Activated T-helper 1 cell treated with anti-CD3 and anti-CD28 coated beads, Interleukin-12 subunit alpha, Interleukin-12 subunit beta, Interleukin-2, Interleukin-4 antibody, amounts not matched to agents 30 ng/mL and 10 ng/mL and 1 ng/mL, durations not matched to agents 14 hours and 24 hours and 36 hours (primary cell): Measurements from ENCODE around the gene AP1G1. TPM values are rescaled to one million over a fixed set of nuclear protein-coding genes. Genes with fewer than 3 reads are reported as not detected.
"Not testable (repeated sequence)": the region's sequence is repeated elsewhere in the genome, so short reads cannot be mapped to it uniquely, and the experiment has no call there.

Source experiments
- DNase-seq: peaks from one replicate; pipeline ENCODE4 v3.0.0; 2021; ENCODE audit warnings: low spot score
- H3K27ac Mint-ChIP-seq: one replicate; pipeline ENCODE4 v1.8.0; 2021; ENCODE audit warnings: mild to moderate bottlenecking, mixed read lengths
- H3K27me3 Mint-ChIP-seq: one replicate; pipeline ENCODE4 v1.8.0; 2022; ENCODE audit warnings: mild to moderate bottlenecking, moderate library complexity, mixed read lengths; ENCODE audit not compliant: insufficient read depth
- H3K36me3 Mint-ChIP-seq: one replicate; pipeline ENCODE4 v1.8.0; 2021; ENCODE audit warnings: low read depth, mixed read lengths
- H3K4me1 Mint-ChIP-seq: one replicate; pipeline ENCODE4 v1.8.0; 2021; ENCODE audit warnings: low read depth, mixed read lengths
- H3K4me3 Mint-ChIP-seq: one replicate; pipeline ENCODE4 v1.8.0; 2021; ENCODE audit warnings: mild to moderate bottlenecking, moderate library complexity, mixed read lengths
- H3K9me3 Mint-ChIP-seq: one replicate; pipeline ENCODE4 v1.8.0; 2021; ENCODE audit warnings: mixed read lengths
- intact Hi-C: fragments of 100-400 bp; cut with micrococcal nuclease; formaldehyde crosslinking; loops from one replicate; pipeline ENCODE4 v1.15.1; 2024
- total RNA-seq: library from RNA; stranded (reverse); gene quantifications from 2 replicates; pipeline ENCODE4 v1.2.3, GENCODE V29; 2022

AP1G1 gene
- total RNA-seq, 1 donor from 2014 or later = 85.5 TPM

DNA sequence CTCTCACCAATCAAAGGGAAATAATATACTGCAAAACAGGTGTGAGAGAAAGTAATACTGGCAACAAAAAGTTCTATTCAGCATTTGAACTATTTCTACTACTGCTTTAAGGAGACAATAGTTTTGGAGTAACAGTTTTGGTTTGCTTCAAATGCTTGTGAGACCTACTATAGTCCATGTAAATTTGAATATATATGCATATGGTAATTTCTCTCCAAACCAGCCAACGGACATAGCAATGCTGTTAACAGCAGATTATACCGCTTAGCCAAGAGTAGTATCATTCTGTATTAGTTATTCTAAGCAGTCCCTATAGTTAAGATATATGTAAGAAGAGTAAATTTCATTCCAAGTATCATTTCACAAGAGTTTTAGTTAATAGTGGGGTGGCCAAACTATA, 102.6 kb downstream of the AP1G1 start:
- Mint-ChIP-seq H3K4me1 (no peaks in the 10 kb centered on the region), H3K27ac (no peak overlapping the region), H3K9me3 (no peaks in the 10 kb centered on the region), H3K27me3 (no peaks in the 10 kb centered on the region), H3K36me3 (peaks cover 2% of the 10 kb centered on the region), H3K4me3 (no peak overlapping the region)
- intact Hi-C loops = no loop called here
- DNase-seq = no peak

- no peak for DNase-seq
- no peaks in the 10 kb centered on the region for H3K27me3 Mint-ChIP-seq
- H3K27ac Mint-ChIP-seq = no peak overlapping the region
- H3K36me3 Mint-ChIP-seq = peaks cover 2% of the 10 kb centered on the region
- no peak overlapping the region for H3K4me3 Mint-ChIP-seq
- H3K9me3 Mint-ChIP-seq = no peaks in the 10 kb centered on the region
- intact Hi-C loops = no loop called here
- H3K4me1 Mint-ChIP-seq = no peaks in the 10 kb centered on the region
These were observed 105.3 kb downstream of the AP1G1 start for GRCh38 chr16:71703333-71703732.

GRCh38 chr16:71700831-71701230, 107.8 kb downstream of the AP1G1 start:
- no peaks in the 10 kb centered on the region for H3K27me3 Mint-ChIP-seq
- H3K9me3 Mint-ChIP-seq = no peaks in the 10 kb centered on the region
- H3K4me3 Mint-ChIP-seq = no peak overlapping the region
- no peak overlapping the region for H3K27ac Mint-ChIP-seq
- H3K36me3 Mint-ChIP-seq = peaks cover 2% of the 10 kb centered on the region
- DNase-seq = no peak
- H3K4me1 Mint-ChIP-seq = no peaks in the 10 kb centered on the region
- intact Hi-C loops = no loop called here

GRCh38 chr16:71698491-71698890, 110.1 kb downstream of the AP1G1 start:
- Mint-ChIP-seq H3K9me3 (no peaks in the 10 kb centered on the region), H3K4me3 (no peak overlapping the region), H3K4me1 (no peaks in the 10 kb centered on the region), H3K27me3 (no peaks in the 10 kb centered on the region), H3K36me3 (peaks cover 2% of the 10 kb centered on the region), H3K27ac (no peak overlapping the region)
- no peak for DNase-seq
- intact Hi-C loops = no loop called here

DNA sequence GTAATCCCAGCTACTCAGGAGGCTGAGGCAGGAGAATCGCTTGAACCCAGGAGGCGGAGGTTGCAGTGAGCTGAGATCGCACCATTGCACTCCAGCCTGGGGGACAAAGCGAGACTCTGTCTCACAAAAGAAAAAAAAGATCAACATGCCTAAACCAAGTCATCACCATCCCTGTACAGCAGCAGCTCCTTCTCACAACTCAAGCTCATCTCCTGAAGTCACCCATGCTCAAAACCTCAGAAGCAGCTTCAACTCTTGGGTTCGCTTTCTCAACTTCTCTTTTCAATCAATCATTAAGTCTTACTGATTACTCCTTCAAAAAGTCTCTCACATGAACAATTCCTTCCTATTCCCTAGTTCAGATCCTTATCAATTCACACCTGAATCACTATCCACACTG, 115.5 kb downstream of the AP1G1 start:
- peak overlapping the region; percentile 12 for H3K27ac Mint-ChIP-seq
- no peaks in the 10 kb centered on the region for H3K4me1 Mint-ChIP-seq
- no peak overlapping the region for H3K4me3 Mint-ChIP-seq
- H3K9me3 Mint-ChIP-seq = no peaks in the 10 kb centered on the region
- peaks cover 10% of the 10 kb centered on the region for H3K36me3 Mint-ChIP-seq
- DNase-seq = no peak
- intact Hi-C loops = no loop called here
- H3K27me3 Mint-ChIP-seq = no peaks in the 10 kb centered on the region

DNA sequence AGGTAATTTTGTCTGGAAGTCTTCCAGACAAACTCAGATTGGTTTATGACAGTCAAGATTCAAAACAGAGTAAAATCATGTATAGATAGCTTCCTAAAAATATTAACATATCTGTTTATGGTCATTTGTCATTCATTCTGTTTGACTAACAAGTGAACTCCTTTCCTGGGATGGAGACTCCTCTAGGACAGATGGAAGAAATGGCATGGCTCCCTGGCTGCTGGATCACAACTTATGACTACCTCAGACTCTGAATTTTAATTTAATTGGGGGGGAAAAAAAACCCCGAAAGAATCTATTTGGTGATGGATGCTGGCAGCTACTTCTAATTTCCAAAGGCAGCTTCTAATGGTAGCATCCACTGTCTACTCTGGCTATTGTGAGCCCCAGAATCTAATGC, 118.7 kb downstream of the AP1G1 start:
- peaks cover 14% of the 10 kb centered on the region for H3K36me3 Mint-ChIP-seq
- intact Hi-C loops = no loop called here
- H3K27me3 Mint-ChIP-seq = no peaks in the 10 kb centered on the region
- no peaks in the 10 kb centered on the region for H3K4me1 Mint-ChIP-seq
- H3K27ac Mint-ChIP-seq = no peak overlapping the region
- DNase-seq = no peak
- no peaks in the 10 kb centered on the region for H3K9me3 Mint-ChIP-seq
- no peak overlapping the region for H3K4me3 Mint-ChIP-seq

DNA sequence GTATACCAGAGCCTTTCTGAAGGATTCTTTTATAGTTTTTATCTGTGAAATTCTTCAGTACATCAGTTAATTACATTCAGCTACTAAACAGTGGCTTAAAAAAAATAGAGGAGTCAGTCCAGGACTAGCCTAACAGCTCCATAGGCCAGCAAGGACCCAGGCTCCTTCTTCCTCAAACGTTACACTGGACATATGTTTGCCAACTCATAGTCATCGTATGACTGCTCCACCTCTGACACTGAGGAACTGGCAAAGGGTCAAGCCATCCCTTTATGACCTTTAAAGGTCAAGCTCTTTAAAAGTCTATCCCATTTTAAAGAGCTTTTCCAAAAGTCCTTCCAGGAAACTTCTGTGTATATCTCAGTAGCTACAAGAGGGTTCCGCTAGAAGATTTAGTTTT, 120.8 kb downstream of the AP1G1 start:
- no peak overlapping the region for H3K27ac Mint-ChIP-seq
- H3K27me3 Mint-ChIP-seq = no peaks in the 10 kb centered on the region
- H3K36me3 Mint-ChIP-seq = peaks cover 22% of the 10 kb centered on the region
- H3K9me3 Mint-ChIP-seq = no peaks in the 10 kb centered on the region
- intact Hi-C loops = no loop called here
- no peaks in the 10 kb centered on the region for H3K4me1 Mint-ChIP-seq
- DNase-seq = no peak
- H3K4me3 Mint-ChIP-seq = no peak overlapping the region

GRCh38 chr16:71684280-71684679, 124.4 kb downstream of the AP1G1 start:
- H3K27me3 Mint-ChIP-seq, H3K4me3 Mint-ChIP-seq, DNase-seq, H3K27ac Mint-ChIP-seq, H3K4me1 Mint-ChIP-seq, intact Hi-C loops, H3K9me3 Mint-ChIP-seq: not testable (repeated sequence)
- H3K36me3 Mint-ChIP-seq = peaks cover 22% of the 10 kb centered on the region

- no peak overlapping the region for H3K4me3 Mint-ChIP-seq
- H3K27me3 Mint-ChIP-seq = no peaks in the 10 kb centered on the region
- no peaks in the 10 kb centered on the region for H3K4me1 Mint-ChIP-seq
- intact Hi-C loops = no loop called here
- no peak overlapping the region for H3K27ac Mint-ChIP-seq
- no peak for DNase-seq
- peaks cover 26% of the 10 kb centered on the region for H3K36me3 Mint-ChIP-seq
- no peaks in the 10 kb centered on the region for H3K9me3 Mint-ChIP-seq
These were observed 127.3 kb downstream of the AP1G1 start for GRCh38 chr16:71681360-71681759.

Other genes with a start within 250 kb of the AP1G1 start
- not detected in 2 replicates for gene TAT, start 231.7 kb downstream of the AP1G1 start, total RNA-seq
- not detected in 2 replicates for gene MARVELD3, start 182.7 kb downstream of the AP1G1 start, total RNA-seq
- 16.5 and 19.0 TPM in 2 replicates for gene PHLPP2, start 84.1 kb downstream of the AP1G1 start, total RNA-seq
- gene ATXN1L, start 37.1 kb upstream of the AP1G1 start, total RNA-seq = 20.1 and 20.6 TPM in 2 replicates
- 6.4 and 7.4 TPM in 2 replicates for gene ZNF821, start 75.3 kb upstream of the AP1G1 start, total RNA-seq
- 156 and 169 TPM in 2 replicates for gene IST1, start 86.7 kb upstream of the AP1G1 start, total RNA-seq
- not detected in 2 replicates for gene PKD1L3, start 191.6 kb upstream of the AP1G1 start, total RNA-seq
- 31.0 and 33.1 TPM in 2 replicates for gene DHODH, start 199.9 kb upstream of the AP1G1 start, total RNA-seq
- gene HP, start 245.7 kb upstream of the AP1G1 start, total RNA-seq = not detected in 2 replicates